IPS DF 6.9 (cell line): ENCODE measurements around the gene GNG2.

Experiments
- DNase-seq: peaks from one replicate; pipeline ENCODE4 v3.0.0-alpha.2; 2013; ENCODE audit warnings: low read depth, low spot score
- H3K27ac ChIP-seq: one replicate; pipeline ENCODE4 v1.5.1; 2013; ENCODE audit warnings: low read length, control low read depth
- H3K27me3 ChIP-seq: 2 replicates; pipeline ENCODE4 v1.6.1; 2013; ENCODE audit warnings: mild to moderate bottlenecking, low read length; ENCODE audit not compliant: control insufficient read depth, insufficient read depth
- H3K36me3 ChIP-seq: 2 replicates; pipeline ENCODE4 v1.6.1; 2013; ENCODE audit warnings: low read length; ENCODE audit not compliant: control insufficient read depth, insufficient read depth
- H3K4me1 ChIP-seq: 2 replicates; pipeline ENCODE4 v1.6.1; 2013; ENCODE audit warnings: low read length; ENCODE audit not compliant: control insufficient read depth, insufficient read depth
- H3K4me3 ChIP-seq: 2 replicates; pipeline ENCODE4 v1.5.1; 2013; ENCODE audit warnings: mild to moderate bottlenecking, low read length
- H3K9me3 ChIP-seq: 2 replicates; pipeline ENCODE4 v1.6.1; 2013; ENCODE audit warnings: low read length, inconsistent platforms; ENCODE audit not compliant: control insufficient read depth, insufficient read depth
- WGBS: extraction: QIAGEN DNeasy Blood & Tissue Kit; methylation state at CpG from one replicate; pipeline ENCODE4 v1.1.7; 2013; ENCODE audit warnings: mixed read lengths, missing lambda C conversion rate; ENCODE audit not compliant: insufficient read length, insufficient coverage; 5-methylcytosine and 5-hydroxymethylcytosine counted together

Gene GNG2

DNA sequence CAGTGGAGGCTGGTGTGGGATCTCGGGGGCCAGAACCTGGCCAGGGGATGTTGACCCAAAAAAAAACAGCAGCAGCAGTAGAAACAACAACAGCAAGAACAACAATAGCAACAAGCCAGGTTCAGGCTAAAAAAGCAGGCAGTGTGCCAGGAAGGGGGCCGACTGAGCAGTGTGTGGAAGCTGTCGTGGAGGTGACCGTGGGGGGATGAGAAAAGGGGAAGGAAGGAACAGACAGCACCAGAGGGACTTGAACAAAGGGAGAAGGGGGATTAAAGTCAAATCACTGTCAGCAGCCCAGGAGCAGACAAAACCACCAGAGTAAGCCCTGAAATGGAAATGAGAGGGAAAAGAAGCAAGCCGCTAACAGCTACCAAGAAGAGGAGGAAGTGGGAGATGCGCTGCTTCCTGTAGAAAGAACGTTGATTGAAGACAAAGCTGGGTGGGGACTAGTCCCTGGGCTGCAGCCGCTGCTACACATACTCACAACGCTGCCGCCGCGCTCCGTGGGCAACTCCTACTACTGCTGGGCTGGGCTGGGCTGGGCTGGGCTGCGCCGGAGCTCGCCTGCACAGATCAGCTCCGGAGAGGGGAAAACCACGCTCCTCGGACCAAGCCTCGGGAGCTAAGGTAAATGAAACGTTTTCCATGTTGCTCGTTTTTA, at the start of gene GNG2:
Gene GNG2 (plus strand): TSS at position 449 of the 661 bp plus-strand sequence. CDS start 90,067 bp downstream, outside the sequence.
- Histone ChIP-seq H3K27ac (no peak within 1 kb of the TSS), H3K27me3 (peaks cover 6% of the 10 kb centered on the region), H3K36me3 (no peaks in the 10 kb centered on the region), H3K4me3 (peak within 1 kb of the TSS; percentile 23; the same call in 1 of the 2 replicates), H3K9me3 (no peaks in the 10 kb centered on the region), H3K4me1 (peaks cover 3% of the 10 kb centered on the region; the same call in 1 of the 2 replicates)
- DNase-seq: peak; percentile 25
- no CpG with 5 or more reads among the region's 22 CpGs for WGBS

GRCh38 chr14:51811706-51812105, 48.7 kb upstream of the GNG2 start:
- no peak for DNase-seq
- Histone ChIP-seq H3K9me3 (no peaks in the 10 kb centered on the region), H3K4me1 (no peaks in the 10 kb centered on the region), H3K27ac (no peak overlapping the region), H3K27me3 (no peaks in the 10 kb centered on the region), H3K36me3 (no peaks in the 10 kb centered on the region), H3K4me3 (no peak overlapping the region)

DNA sequence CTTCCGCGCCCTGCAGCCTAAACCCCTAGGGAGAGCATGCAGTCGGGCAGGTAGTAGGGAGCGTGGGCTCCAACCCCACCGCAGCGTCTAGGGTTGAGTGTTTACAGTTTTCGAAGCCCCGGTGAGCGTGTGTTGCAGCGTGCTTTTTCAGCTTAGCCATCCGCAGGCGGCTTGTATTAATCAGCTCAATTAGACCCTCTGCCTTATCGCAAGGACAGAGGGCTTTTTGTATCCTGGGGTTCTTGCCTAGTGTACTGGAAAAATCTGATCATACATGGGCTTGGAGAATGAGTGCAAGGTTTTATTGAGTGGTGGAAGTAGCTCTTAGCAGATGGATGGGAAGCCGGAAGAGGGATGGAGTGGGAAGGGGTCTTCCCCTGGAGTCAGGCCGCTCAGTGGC, 44.4 kb upstream of the GNG2 start:
- Histone ChIP-seq H3K4me3 (no peak overlapping the region), H3K27ac (no peak overlapping the region), H3K4me1 (no peaks in the 10 kb centered on the region), H3K27me3 (no peaks in the 10 kb centered on the region), H3K9me3 (no peaks in the 10 kb centered on the region), H3K36me3 (no peaks in the 10 kb centered on the region)
- no peak for DNase-seq
- no CpG with 5 or more reads among the region's 15 CpGs for WGBS

GRCh38 chr14:51817326-51817725, 43.1 kb upstream of the GNG2 start:
- WGBS: no CpG with 5 or more reads among the region's 2 CpGs
- Histone ChIP-seq H3K27ac (no peak overlapping the region), H3K27me3 (no peaks in the 10 kb centered on the region), H3K4me1 (no peaks in the 10 kb centered on the region), H3K4me3 (no peak overlapping the region), H3K9me3 (no peaks in the 10 kb centered on the region), H3K36me3 (no peaks in the 10 kb centered on the region)
- DNase-seq: no peak

DNA sequence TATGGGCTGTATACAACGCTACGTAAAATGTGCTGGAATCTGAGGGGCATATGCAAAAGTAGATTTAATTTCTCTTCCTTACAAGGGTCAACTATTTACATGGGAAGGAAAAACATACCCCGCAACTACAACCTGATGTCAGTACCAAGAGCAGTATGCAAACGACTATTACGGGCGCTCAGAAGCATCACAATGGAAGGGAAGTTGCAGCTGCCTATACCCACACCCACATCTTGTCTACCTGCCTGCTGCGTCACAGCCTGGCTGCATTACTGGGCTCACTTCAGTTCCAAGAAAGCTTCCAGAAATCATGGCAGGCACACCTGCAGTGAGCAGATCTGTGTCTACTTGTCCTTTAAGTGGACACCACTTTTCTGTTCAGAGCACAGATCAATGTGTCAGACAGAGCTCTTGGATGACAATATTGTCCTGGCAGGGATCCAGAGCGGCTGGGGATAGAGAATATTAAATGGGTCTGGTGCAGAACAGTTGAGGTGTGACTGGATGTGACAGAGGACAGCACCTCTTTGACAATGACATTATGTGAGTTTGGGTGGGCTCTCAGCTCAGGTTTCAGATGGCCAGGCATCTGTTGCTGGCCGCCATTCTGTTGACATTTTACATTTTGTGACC, 41.5 kb upstream of the GNG2 start:
- Histone ChIP-seq H3K4me3 (no peak overlapping the region), H3K36me3 (no peaks in the 10 kb centered on the region), H3K27me3 (no peaks in the 10 kb centered on the region), H3K27ac (no peak overlapping the region), H3K4me1 (no peaks in the 10 kb centered on the region), H3K9me3 (no peaks in the 10 kb centered on the region)
- no CpG with 5 or more reads among the region's 9 CpGs for WGBS
- DNase-seq: no peak

GRCh38 chr14:51821822-51822221, 38.6 kb upstream of the GNG2 start:
- Histone ChIP-seq H3K27me3 (no peaks in the 10 kb centered on the region), H3K4me1 (no peaks in the 10 kb centered on the region), H3K36me3 (no peaks in the 10 kb centered on the region), H3K4me3 (no peak overlapping the region), H3K9me3 (no peaks in the 10 kb centered on the region), H3K27ac (no peak overlapping the region)
- no peak for DNase-seq

GRCh38 chr14:51822499-51822898, 37.9 kb upstream of the GNG2 start:
- Histone ChIP-seq H3K4me3 (no peak overlapping the region), H3K27ac (no peak overlapping the region), H3K4me1 (no peaks in the 10 kb centered on the region), H3K9me3 (no peaks in the 10 kb centered on the region), H3K36me3 (no peaks in the 10 kb centered on the region), H3K27me3 (no peaks in the 10 kb centered on the region)
- no peak for DNase-seq
- no CpG with 5 or more reads among the region's 2 CpGs for WGBS

DNA sequence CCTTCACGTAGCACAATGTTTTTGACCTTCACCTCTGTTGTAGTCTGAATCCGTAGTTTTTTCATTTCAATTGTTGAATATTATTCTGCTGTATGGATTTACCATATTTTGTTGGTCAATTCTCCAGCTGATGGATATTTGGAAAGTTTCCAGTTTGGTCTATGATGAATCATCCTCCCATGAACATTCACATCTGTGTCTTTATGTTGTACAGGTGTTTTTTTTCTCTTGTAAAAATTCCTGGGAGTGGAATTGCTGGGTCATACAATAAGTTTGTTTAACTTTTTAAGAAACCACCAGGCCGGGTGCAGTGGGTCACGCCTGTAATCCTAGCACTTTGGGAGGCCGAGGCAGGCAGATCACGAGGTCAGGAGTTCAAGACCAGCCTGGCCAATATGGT, 36.7 kb upstream of the GNG2 start:
- H3K9me3 ChIP-seq: no peaks in the 10 kb centered on the region
- H3K4me1 ChIP-seq: no peaks in the 10 kb centered on the region
- no CpG with 5 or more reads among the region's 6 CpGs for WGBS
- DNase-seq: no peak
- no peak overlapping the region for H3K27ac ChIP-seq
- H3K36me3 ChIP-seq: no peaks in the 10 kb centered on the region
- H3K4me3 ChIP-seq: no peak overlapping the region
- H3K27me3 ChIP-seq: no peaks in the 10 kb centered on the region

GRCh38 chr14:51824191-51824590, 36.2 kb upstream of the GNG2 start:
- Histone ChIP-seq H3K36me3 (no peaks in the 10 kb centered on the region), H3K4me1 (no peaks in the 10 kb centered on the region), H3K27me3 (no peaks in the 10 kb centered on the region), H3K9me3 (no peaks in the 10 kb centered on the region), H3K27ac (no peak overlapping the region), H3K4me3 (no peak overlapping the region)
- no peak for DNase-seq
- no CpG with 5 or more reads among the region's 3 CpGs for WGBS

- Histone ChIP-seq H3K27me3 (no peaks in the 10 kb centered on the region), H3K27ac (no peak overlapping the region), H3K4me3 (no peak overlapping the region), H3K4me1 (no peaks in the 10 kb centered on the region), H3K36me3 (no peaks in the 10 kb centered on the region), H3K9me3 (no peaks in the 10 kb centered on the region)
- WGBS: no CpG with 5 or more reads among the region's 1 CpG
- no peak for DNase-seq
Observed at GRCh38 chr14:51825926-51826325, 34.5 kb upstream of the GNG2 start.
